ENCODE results near the gene XNDC1N.

XNDC1N gene

DNA sequence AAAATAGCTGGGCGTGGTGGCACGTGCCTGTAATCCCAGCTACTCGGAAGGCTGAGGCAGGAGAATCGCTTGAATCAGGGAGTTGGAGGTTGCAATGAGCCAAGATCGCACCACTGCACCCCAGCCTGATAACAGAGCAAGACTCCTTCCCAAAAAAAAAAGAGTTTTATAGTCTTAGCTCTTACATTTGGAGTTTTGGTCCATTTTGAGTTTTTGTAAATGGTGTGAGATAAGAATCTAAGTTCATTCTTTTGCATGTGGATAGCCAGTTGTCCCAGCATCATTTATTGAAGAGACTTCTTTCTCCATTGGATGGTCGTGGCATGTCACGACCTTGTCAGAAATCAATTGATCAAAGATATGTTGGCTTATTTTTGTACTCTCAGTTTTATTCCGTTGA, 35.1 kb upstream of the XNDC1N start:
- no peak overlapping the region for H3K4me3 ChIP-seq (ENCODE audit: control insufficient read depth, low read depth, low read length)
- TF ChIP-seq, protein P1, sequence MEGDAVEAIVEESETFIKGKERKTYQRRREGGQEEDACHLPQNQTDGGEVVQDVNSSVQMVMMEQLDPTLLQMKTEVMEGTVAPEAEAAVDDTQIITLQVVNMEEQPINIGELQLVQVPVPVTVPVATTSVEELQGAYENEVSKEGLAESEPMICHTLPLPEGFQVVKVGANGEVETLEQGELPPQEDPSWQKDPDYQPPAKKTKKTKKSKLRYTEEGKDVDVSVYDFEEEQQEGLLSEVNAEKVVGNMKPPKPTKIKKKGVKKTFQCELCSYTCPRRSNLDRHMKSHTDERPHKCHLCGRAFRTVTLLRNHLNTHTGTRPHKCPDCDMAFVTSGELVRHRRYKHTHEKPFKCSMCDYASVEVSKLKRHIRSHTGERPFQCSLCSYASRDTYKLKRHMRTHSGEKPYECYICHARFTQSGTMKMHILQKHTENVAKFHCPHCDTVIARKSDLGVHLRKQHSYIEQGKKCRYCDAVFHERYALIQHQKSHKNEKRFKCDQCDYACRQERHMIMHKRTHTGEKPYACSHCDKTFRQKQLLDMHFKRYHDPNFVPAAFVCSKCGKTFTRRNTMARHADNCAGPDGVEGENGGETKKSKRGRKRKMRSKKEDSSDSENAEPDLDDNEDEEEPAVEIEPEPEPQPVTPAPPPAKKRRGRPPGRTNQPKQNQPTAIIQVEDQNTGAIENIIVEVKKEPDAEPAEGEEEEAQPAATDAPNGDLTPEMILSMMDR (IDR thresholded peaks at IDR 0.05; ENCODE audit: control insufficient read depth, insufficient read depth, low read depth, low read length, missing control alignments): no peak
- no peak for DNase-seq (ENCODE audit: low read depth)

DNA sequence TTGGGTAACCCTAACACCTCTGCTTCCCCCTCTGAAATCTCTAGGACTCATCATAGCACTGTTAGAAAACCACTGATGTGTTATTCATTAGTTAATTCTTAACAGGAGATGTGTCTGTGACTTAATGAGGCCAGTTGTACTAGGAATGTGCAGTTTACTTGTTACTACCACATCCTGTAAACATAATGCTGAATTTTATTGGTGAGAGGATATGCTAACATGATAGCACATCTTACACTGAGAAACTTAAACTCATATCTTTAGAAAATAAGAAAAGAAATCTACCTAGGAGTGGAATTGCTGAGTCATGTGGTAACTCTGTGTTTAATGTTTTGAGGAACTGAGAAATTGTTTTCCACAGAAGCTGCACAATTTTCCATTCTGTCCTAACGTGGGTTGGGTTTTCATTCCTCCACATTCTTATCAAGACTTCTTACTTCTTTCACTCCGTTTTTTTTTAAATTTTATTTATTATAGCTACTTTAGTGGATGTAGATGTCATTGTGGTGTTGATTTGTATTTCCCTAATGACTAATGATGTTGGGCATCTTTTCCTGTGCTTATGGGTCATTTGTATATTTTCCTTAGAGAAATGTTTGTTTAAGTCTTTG, 34.1 kb upstream of the XNDC1N start:
- peak; percentile 23 for DNase-seq (ENCODE audit: low read depth)
- H3K4me3 ChIP-seq (ENCODE audit: control insufficient read depth, low read depth, low read length): no peak overlapping the region
- TF ChIP-seq, protein P1 (IDR thresholded peaks at IDR 0.05; ENCODE audit: control insufficient read depth, insufficient read depth, low read depth, low read length, missing control alignments): no peak

DNA sequence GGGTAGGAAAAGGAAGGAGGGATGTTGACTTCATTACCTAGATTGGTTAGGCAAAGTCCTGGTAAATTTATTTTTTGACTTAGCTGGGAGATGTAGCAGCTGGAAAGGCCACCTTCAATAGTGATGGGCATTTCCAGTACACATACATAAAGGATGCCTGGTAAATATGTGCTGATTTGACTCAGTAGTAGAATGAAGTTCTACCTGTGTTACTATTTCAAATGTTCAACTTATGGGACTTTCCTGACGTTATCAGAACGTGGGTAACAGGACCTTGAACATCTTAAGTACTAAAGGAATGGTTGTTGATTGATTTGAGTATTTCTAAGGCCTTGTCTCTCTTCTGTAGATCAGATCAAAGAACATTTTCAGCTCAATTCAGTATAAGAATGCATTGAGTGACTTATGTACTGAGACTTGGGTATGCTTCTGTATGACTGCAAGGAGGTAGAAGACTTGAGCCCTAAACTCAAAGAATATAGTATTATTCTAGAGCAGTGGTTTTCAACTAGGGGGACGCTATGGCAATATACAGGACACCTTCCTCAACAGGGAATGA, 27.6 kb upstream of the XNDC1N start:
- DNase-seq (ENCODE audit: low read depth): no peak

DNA sequence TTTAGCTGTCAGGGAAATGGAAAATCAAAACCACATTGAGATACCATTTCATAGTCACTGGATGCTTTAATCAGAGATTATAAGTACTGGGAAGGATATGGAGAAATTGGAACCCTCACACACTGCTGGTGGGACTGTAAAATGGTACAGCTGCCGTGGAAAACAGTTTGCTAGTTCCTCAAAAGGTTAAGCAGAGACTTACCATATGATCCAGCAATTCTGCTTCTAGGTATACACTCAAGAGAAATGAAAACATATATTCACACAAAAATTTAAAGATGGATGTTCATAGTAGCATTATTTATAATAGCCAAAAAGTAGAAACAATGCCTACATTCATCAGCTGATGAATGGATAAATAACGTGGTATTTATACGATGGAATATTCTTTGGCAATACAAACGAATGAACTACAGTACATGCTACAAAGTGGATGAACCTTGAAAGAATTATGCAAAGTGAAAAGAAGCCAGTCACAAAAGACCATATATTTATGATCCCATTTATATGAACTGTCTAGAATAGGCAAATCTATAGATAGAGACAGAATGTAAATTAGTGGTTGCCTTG, 23.4 kb upstream of the XNDC1N start:
- DNase-seq (ENCODE audit: low read depth): no peak
- TF ChIP-seq, protein P1 (IDR thresholded peaks at IDR 0.05; ENCODE audit: control insufficient read depth, insufficient read depth, low read depth, low read length, missing control alignments): no peak
- H3K4me3 ChIP-seq (ENCODE audit: control insufficient read depth, low read depth, low read length): no peak overlapping the region

More for the DNA sequence above, 27.6 kb upstream of the XNDC1N start:
- TF ChIP-seq, protein P1 (IDR thresholded peaks at IDR 0.05; ENCODE audit: control insufficient read depth, insufficient read depth, low read depth, low read length, missing control alignments): no peak
- H3K4me3 ChIP-seq (ENCODE audit: control insufficient read depth, low read depth, low read length): no peak overlapping the region

DNA sequence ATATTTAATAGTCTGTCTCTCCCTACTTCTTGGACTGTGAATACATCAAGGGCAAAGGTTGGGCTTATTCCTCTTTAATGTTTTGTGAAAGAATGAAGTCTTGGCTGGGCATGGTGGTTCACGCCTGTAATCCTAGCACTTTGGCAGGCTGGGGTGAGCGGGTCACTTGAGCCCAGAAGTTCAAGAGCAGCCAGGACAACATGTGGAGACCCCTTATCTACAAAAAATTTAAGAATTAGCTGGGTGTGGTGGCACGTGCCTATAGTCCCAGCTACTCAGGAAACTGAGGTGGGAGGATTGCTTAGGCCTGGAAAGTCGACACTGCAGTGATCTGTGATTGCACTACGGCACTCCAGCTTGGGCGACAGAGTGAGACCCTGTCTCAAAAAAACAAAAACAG, 20.6 kb upstream of the XNDC1N start:
- no peak overlapping the region for H3K4me3 ChIP-seq (ENCODE audit: control insufficient read depth, low read depth, low read length)
- no peak for DNase-seq (ENCODE audit: low read depth)
- TF ChIP-seq, protein P1 (IDR thresholded peaks at IDR 0.05; ENCODE audit: control insufficient read depth, insufficient read depth, low read depth, low read length, missing control alignments): no peak

DNA sequence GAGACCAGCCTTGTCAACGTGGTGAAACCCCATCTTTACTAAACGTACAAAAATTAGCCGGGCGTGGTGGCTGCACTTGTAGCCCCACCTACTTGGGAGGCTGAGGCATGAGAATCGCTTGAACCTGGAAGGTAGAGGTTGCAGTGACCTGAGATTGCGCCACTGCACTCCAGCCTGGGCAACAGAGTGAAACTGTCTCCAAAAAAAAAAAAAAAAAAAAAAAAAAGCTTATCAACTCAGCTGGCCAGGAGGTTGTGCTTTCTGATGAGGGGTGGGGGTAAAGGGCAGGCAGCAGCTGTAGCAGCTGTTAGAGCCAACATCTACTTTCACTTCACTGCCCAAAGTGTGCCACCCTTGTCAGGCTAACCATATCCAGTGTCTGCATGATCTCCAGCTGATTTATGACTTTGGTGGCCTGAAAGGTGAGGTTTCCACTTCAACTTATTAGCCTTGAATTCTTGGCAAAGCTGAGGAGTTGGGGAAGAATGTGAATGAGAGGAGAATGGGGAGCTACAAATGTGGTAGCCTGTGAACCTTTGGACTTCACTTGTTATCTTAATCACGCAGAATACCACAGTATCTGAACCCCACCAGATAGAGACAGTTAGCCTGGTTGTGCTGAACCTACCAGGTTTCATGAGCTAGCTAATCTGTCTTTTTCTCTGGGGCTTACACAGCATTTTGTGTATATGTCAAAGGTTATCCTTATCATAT, 20.1 kb upstream of the XNDC1N start:
- H3K4me3 ChIP-seq (ENCODE audit: control insufficient read depth, low read depth, low read length): no peak overlapping the region
- DNase-seq (ENCODE audit: low read depth): no peak
- TF ChIP-seq, protein P1 (IDR thresholded peaks at IDR 0.05; ENCODE audit: control insufficient read depth, insufficient read depth, low read depth, low read length, missing control alignments): no peak
